NAMALWA (cell line): ENCODE data around the gene FTH1.
A peak's percentile ranks its signal among the peaks of the same experiment; 100 is the strongest.
"Not testable (repeated sequence)": the region's sequence is repeated elsewhere in the genome, so short reads cannot be mapped to it uniquely, and the experiment has no call there.

Source experiments
- DNase-seq: peaks from one replicate; pipeline ENCODE4 v3.0.0-alpha.2; 2015; ENCODE audit warnings: low spot score

FTH1 gene

GRCh38 chr11:61978703-61979661 is 11.5 kb upstream of the FTH1 start:
- DNase-seq, result no peak

- DNase-seq, result no peak
Observed at GRCh38 chr11:61976813-61977475, 9.5 kb upstream of the FTH1 start.

- DNase-seq, result no peak
Observed at GRCh38 chr11:61976420-61976800, 9.0 kb upstream of the FTH1 start.

GRCh38 chr11:61975638-61976419 is 8.4 kb upstream of the FTH1 start:
- DNase-seq, result no peak

GRCh38 chr11:61974766-61975631 is 7.6 kb upstream of the FTH1 start:
- DNase-seq, result no peak

GRCh38 chr11:61973476-61974162 is 6.2 kb upstream of the FTH1 start:
- DNase-seq, result no peak

- no peak for DNase-seq
Observed at GRCh38 chr11:61972672-61973475, 5.4 kb upstream of the FTH1 start.

- no peak for DNase-seq
Observed at GRCh38 chr11:61972112-61972671, 4.8 kb upstream of the FTH1 start.

GRCh38 chr11:61971248-61972111 is 4.0 kb upstream of the FTH1 start:
- DNase-seq, result peak; percentile 37

- DNase-seq, result no peak
Observed at GRCh38 chr11:61969838-61970662, 2.6 kb upstream of the FTH1 start.

GRCh38 chr11:61969391-61969758 is 1.9 kb upstream of the FTH1 start:
- no peak for DNase-seq

GRCh38 chr11:61968758-61969390 is 1.4 kb upstream of the FTH1 start:
- no peak for DNase-seq

- peak; percentile 60 for DNase-seq
Observed at GRCh38 chr11:61967924-61968757, 707 bp upstream of the FTH1 start.

GRCh38 chr11:61966734-61967115 is 709 bp downstream of the FTH1 start:
- peak; percentile 56 for DNase-seq

- not testable (repeated sequence) for DNase-seq
Observed at GRCh38 chr11:61964666-61965271, 2.7 kb downstream of the FTH1 start.

GRCh38 chr11:61964058-61964665 is 3.3 kb downstream of the FTH1 start:
- no peak for DNase-seq
